GM12875 (cell line): Measurements from ENCODE around the gene FGFR2.

Experiments used
- H3K4me3 ChIP-seq: one replicate; pipeline ENCODE4 v1.5.1; 2011; ENCODE audit warnings: low read depth, low read length, control low read depth
- TF ChIP-seq, protein P1 (sequence below): IDR thresholded peaks from 2 replicates; pipeline ENCODE4 v1.5.1; 2011; ENCODE audit warnings: low read depth, mild to moderate bottlenecking, control low read depth, inconsistent platforms, low read length, moderate library complexity, borderline replicate concordance; ENCODE audit not compliant: insufficient read depth

FGFR2 gene

DNA sequence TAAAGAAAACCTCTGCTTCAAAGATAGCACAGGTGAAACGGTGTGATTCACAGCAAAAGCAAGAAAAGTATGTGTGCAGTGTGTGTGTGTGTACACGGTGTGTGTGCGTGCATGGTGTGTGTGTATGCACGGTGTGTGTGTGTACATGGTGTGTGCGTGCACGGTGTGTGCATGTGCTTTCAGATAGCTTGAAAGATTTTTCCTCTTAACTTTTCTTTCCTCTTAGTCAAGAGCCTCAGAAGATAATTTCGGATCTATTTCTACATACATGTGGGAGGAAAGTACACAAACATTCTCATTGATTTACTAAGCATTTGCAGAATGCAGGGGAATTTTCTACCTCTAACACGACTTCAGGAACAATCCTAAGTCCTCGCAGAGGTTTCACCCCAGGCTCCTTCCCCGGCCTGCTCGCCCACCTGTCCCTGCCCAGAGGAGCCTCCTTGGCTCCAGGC is 2.9 kb downstream of the FGFR2 start:
- H3K4me3 ChIP-seq = no peak overlapping the region
- TF ChIP-seq, protein P1, sequence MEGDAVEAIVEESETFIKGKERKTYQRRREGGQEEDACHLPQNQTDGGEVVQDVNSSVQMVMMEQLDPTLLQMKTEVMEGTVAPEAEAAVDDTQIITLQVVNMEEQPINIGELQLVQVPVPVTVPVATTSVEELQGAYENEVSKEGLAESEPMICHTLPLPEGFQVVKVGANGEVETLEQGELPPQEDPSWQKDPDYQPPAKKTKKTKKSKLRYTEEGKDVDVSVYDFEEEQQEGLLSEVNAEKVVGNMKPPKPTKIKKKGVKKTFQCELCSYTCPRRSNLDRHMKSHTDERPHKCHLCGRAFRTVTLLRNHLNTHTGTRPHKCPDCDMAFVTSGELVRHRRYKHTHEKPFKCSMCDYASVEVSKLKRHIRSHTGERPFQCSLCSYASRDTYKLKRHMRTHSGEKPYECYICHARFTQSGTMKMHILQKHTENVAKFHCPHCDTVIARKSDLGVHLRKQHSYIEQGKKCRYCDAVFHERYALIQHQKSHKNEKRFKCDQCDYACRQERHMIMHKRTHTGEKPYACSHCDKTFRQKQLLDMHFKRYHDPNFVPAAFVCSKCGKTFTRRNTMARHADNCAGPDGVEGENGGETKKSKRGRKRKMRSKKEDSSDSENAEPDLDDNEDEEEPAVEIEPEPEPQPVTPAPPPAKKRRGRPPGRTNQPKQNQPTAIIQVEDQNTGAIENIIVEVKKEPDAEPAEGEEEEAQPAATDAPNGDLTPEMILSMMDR = no peak

DNA sequence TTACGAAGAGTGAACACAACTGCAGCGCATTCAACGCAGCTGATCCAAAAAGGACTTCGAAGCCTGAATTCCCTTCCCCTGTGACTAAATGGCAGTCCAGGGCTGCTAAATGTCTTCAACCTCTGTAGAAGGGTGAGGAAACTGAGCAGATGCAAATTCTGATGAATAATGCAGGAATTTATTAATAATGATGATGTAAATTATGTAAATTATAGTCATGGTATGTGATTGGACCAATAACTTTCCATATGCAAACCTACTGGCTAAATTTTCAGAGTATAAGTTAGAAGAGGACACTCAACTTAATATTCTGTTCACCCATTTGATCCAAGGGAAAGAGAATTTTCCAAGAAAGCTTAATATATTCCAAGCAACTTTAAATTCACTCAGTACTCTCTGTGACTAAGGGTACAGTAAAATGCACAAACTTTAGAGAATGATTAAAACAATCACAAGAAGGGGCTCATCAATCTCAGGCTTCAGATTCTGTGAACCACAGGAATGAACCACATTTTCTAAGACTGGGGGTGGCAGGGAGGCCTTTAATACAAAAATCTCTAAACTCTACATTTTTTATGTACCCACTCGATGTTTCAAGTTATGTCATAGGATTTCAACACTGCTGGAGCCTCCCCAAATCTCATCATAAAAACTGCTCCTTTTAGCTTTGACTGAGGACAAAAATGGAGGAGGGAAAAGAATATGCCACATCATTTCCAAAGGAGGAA is 3.5 kb downstream of the FGFR2 start:
- H3K4me3 ChIP-seq = no peak overlapping the region
- TF ChIP-seq, protein P1 = no peak

DNA sequence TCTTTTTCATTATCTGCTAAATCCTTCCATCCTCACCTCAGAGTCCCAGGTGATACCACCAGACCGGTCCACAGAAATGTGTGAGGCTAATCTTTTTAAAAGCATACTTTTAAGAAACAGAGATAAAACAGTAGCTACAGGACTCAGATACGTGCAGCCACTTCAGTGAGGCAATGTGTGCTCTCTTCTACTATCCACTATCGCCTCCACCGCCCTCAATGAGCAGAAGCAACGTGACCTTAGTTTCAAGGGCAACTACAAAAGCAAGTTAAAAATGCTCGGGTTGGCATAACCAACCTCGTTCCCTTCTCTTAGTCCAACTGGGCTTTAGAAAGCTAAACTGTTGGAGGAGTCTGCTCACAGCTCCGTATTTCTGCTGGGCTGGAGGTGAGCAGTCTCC is 4.2 kb downstream of the FGFR2 start:
- H3K4me3 ChIP-seq = no peak overlapping the region
- TF ChIP-seq, protein P1 = no peak

DNA sequence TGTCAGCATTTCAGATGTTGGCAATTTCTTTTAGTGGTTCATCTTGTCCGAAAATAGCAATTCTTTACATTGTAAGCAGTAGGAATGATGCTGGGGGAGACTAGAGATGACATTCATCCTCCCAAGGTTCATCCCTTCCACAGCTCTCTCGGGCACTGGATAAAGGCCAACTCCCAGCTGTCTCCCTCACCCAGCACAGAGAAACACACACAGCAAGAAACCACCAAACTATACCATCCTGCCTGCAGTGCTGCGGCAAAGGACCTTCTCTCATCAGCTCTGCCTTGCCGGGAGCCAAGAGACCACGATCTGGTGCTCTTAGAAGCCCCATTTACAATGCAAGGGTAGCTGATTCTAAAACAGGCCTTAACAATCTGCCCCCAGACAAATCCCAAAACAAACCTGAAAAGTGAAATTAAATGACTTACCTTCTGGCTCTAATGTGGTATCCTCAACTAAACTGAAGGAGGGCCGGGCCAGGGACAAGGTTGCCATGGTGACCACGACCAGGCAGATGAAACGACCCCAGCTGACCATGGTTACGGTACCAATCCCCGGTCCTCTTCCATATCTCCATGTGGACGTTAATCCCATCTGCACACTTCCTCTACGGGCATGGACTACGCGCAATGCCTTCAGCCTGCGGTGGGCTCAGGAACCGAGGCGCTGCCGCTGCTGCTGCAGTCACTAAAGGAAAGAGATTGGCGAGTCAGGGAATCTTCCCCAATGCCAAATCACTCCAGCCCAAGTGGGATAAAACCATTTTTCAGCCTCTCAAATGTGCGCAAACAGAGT is 4.8 kb downstream of the FGFR2 start:
- TF ChIP-seq, protein P1 = no peak
- H3K4me3 ChIP-seq = no peak overlapping the region

DNA sequence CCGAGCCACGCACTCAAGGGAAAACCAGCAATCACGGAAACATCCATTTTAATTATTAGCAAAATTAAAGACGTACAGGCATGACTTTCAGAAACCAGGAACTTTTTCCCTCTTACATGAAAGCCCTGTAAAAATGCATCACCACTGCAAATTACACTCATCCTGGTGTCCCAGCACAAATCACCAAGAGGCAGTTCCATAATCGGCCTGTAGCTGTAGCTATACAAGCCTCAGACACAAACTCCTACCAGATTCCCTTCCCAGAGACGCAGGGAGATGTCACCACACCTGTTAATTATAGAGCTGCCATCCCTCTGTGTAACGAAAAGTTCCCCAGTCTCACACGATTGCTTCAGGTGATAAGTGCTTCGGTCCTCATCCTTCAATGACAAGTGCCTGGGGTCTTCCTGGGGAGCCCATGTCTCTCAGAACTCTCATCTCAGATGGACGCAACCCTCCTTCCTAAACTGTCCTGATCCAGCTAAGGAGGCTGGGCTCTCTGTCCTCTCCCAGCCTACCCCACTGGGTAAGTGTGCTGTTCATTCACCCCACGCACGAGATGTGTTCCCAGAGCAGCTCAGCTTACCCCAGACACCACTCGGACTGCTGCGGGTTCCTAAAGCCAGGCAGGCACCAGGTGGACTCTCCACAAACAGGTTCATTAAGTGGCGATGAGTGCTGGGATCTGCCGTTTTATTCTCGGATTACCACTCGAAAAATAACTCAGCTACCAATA is 5.9 kb downstream of the FGFR2 start:
- H3K4me3 ChIP-seq = no peak overlapping the region
- TF ChIP-seq, protein P1 = no peak

DNA sequence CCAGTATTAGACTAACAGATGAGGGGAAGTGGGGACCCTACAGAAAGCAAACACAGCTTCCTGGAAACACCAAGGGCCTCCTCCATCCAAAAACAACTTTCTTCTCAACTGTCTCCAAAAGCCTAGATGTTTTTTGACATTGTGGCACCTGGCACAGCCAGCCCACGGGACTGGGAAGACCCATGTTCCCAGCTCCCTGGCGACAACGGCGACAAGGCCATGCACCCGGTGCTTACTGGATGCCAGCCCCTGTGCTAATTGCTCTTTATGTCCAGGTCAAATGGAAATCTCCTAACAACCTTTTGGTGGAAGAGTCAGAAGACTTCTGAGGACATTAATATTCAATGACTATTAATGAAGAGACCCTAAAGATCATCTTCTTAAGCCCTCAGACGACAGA is 7.1 kb downstream of the FGFR2 start:
- H3K4me3 ChIP-seq = no peak overlapping the region

More for the DNA sequence above, 7.1 kb downstream of the FGFR2 start:
- TF ChIP-seq, protein P1 = no peak
